ENCODE results near the gene HOMER3.
"Not testable (repeated sequence)": the region's sequence is repeated elsewhere in the genome, so short reads cannot be mapped to it uniquely, and the experiment has no call there.

The HOMER3 gene

GRCh38 chr19:18905058-18905456 lies 36.0 kb downstream of the HOMER3 start:
- no peak for TF ChIP-seq CTCF (IDR thresholded peaks at IDR 0.05; ENCODE audit: low read depth, low read length)
- TF ChIP-seq EZH2phosphoT487 (IDR thresholded peaks at IDR 0.05; ENCODE audit: low read depth): no peak
- Histone ChIP-seq H3K79me2 (ENCODE audit: low read length) (no peaks in the 10 kb centered on the region), H3K36me3 (replicated peaks; ENCODE audit: low read depth, low read length) (peaks cover 25% of the 10 kb centered on the region), H3K27me3 (ENCODE audit: low read depth, low read length) (no peaks in the 10 kb centered on the region), H3K9ac (ENCODE audit: low read length) (no peak overlapping the region), H3K4me2 (ENCODE audit: low read length) (no peak overlapping the region), H3K4me3 (ENCODE audit: low read length) (no peak overlapping the region), H3K9me3 (ENCODE audit: insufficient read depth, low read length) (no peaks in the 10 kb centered on the region), H3K4me1 (ENCODE audit: low read length) (no peaks in the 10 kb centered on the region), H4K20me1 (ENCODE audit: insufficient read depth, low read length) (peaks cover 3% of the 10 kb centered on the region), H3K27ac (ENCODE audit: low read length) (no peak overlapping the region), H2AFZ (ENCODE audit: low read depth, low read length) (no peak overlapping the region)

GRCh38 chr19:18904334-18905057 lies 36.5 kb downstream of the HOMER3 start:
- TF ChIP-seq CTCF (IDR thresholded peaks at IDR 0.05; ENCODE audit: low read depth, low read length) (no peak), EZH2phosphoT487 (IDR thresholded peaks at IDR 0.05; ENCODE audit: low read depth) (no peak)
- no peak overlapping the region for H3K4me2 ChIP-seq (ENCODE audit: low read length)
- no peaks in the 10 kb centered on the region for H3K9me3 ChIP-seq (ENCODE audit: insufficient read depth, low read length)
- H4K20me1 ChIP-seq (ENCODE audit: insufficient read depth, low read length): peaks cover 3% of the 10 kb centered on the region
- H3K27me3 ChIP-seq (ENCODE audit: low read depth, low read length): no peaks in the 10 kb centered on the region
- no peak overlapping the region for H2AFZ ChIP-seq (ENCODE audit: low read depth, low read length)
- no peaks in the 10 kb centered on the region for H3K4me1 ChIP-seq (ENCODE audit: low read length)
- H3K79me2 ChIP-seq (ENCODE audit: low read length): no peaks in the 10 kb centered on the region
- no peak overlapping the region for H3K4me3 ChIP-seq (ENCODE audit: low read length)
- H3K27ac ChIP-seq (ENCODE audit: low read length): no peak overlapping the region
- peaks cover 25% of the 10 kb centered on the region for H3K36me3 ChIP-seq (replicated peaks; ENCODE audit: low read depth, low read length)
- H3K9ac ChIP-seq (ENCODE audit: low read length): no peak overlapping the region

DNA sequence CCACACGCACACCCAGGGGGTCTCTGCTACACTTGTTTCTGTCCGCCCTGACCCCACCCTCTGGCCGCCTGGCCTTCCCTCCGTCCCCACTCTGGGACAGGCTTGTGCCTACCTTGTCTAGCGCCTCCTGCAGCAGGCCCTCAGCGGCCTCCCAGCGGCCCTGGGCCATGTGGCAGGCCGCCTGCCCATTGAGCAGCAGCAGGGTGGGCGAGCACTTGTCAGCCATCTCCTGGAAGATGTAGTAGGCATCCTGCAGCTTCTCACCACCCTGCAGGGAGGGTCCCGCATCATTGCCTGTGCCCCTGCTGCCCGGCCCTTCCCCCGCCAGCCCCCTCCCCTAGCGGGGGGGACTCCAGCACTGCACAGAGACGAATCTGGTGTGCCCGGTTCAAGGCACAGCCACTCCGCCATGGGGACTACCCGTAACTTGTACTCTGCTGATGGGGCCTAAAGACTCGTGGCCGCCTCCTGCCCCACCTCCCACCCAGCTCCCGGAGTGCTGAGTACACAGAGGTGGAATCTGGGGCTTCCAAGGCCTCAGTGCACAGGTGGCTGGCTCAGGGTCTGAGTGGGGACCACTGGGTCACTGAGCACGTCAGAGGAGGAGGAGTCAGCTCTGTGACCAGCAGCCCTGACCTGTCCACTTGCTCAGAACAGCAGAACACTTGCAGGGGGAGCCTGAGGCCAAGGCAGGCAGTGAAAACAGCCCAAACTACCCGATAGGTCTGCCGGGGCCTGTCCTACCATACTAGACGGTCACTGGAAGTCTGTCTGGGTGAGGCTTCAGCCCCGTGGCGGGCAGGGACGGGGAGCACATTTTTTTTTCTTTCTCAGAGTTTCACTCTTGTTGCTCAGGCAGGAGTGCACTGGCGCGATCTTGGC lies 37.6 kb downstream of the HOMER3 start:
- Histone ChIP-seq H3K4me3 (ENCODE audit: low read length) (no peak overlapping the region), H3K4me1 (ENCODE audit: low read length) (no peaks in the 10 kb centered on the region), H3K9me3 (ENCODE audit: insufficient read depth, low read length) (no peaks in the 10 kb centered on the region), H3K27me3 (ENCODE audit: low read depth, low read length) (no peaks in the 10 kb centered on the region), H3K9ac (ENCODE audit: low read length) (no peak overlapping the region), H3K4me2 (ENCODE audit: low read length) (no peak overlapping the region), H3K79me2 (ENCODE audit: low read length) (no peaks in the 10 kb centered on the region), H2AFZ (ENCODE audit: low read depth, low read length) (no peak overlapping the region), H3K36me3 (replicated peaks; ENCODE audit: low read depth, low read length) (peaks cover 27% of the 10 kb centered on the region), H4K20me1 (ENCODE audit: insufficient read depth, low read length) (peaks cover 3% of the 10 kb centered on the region), H3K27ac (ENCODE audit: low read length) (no peak overlapping the region)
- TF ChIP-seq EZH2phosphoT487 (IDR thresholded peaks at IDR 0.05; ENCODE audit: low read depth) (no peak), CTCF (IDR thresholded peaks at IDR 0.05; ENCODE audit: low read depth, low read length) (no peak)

- not testable (repeated sequence) for H3K4me2 ChIP-seq (ENCODE audit: low read length); H3K4me3 ChIP-seq (ENCODE audit: low read length); H3K79me2 ChIP-seq (ENCODE audit: low read length); H3K27me3 ChIP-seq (ENCODE audit: low read depth, low read length); H3K4me1 ChIP-seq (ENCODE audit: low read length); H3K9ac ChIP-seq (ENCODE audit: low read length); H3K9me3 ChIP-seq (ENCODE audit: insufficient read depth, low read length); H2AFZ ChIP-seq (ENCODE audit: low read depth, low read length); H3K27ac ChIP-seq (ENCODE audit: low read length); H4K20me1 ChIP-seq (ENCODE audit: insufficient read depth, low read length)
- H3K36me3 ChIP-seq (replicated peaks; ENCODE audit: low read depth, low read length): peaks cover 23% of the 10 kb centered on the region
Observed at GRCh38 chr19:18902519-18902918, 38.5 kb downstream of the HOMER3 start.

All from OCI-LY3 (cell line).